Osteocyte (in vitro differentiated cells): Measurements from ENCODE around the gene NECTIN1. TPM values are rescaled to one million over a fixed set of nuclear protein-coding genes. Genes with fewer than 3 reads are reported as not detected.
A peak's percentile ranks its signal among the peaks of the same experiment; 100 is the strongest.

Source experiments
- DNase-seq: peaks from one replicate; pipeline ENCODE4 v3.0.0; 2021; ENCODE audit warnings: mixed read lengths; ENCODE audit not compliant: unreplicated experiment; ENCODE audit errors: extremely low spot score
- H3K27ac Mint-ChIP-seq: one replicate; pipeline ENCODE4 v1.8.0; 2021; ENCODE audit warnings: mild to moderate bottlenecking, mixed read lengths; ENCODE audit not compliant: unreplicated experiment
- H3K27me3 Mint-ChIP-seq: one replicate; pipeline ENCODE4 v1.8.0; 2021; ENCODE audit warnings: mixed read lengths; ENCODE audit not compliant: unreplicated experiment
- H3K36me3 Mint-ChIP-seq: one replicate; pipeline ENCODE4 v1.8.0; 2021; ENCODE audit warnings: mixed read lengths; ENCODE audit not compliant: unreplicated experiment
- H3K4me1 Mint-ChIP-seq: one replicate; pipeline ENCODE4 v1.8.0; 2021; ENCODE audit warnings: mixed read lengths; ENCODE audit not compliant: unreplicated experiment
- H3K4me3 Mint-ChIP-seq: one replicate; pipeline ENCODE4 v1.8.0; 2021; ENCODE audit warnings: mild to moderate bottlenecking, moderate library complexity, mixed read lengths; ENCODE audit not compliant: unreplicated experiment
- H3K9me3 Mint-ChIP-seq: one replicate; pipeline ENCODE4 v1.8.0; 2021; ENCODE audit warnings: mixed read lengths; ENCODE audit not compliant: unreplicated experiment
- total RNA-seq: library from RNA; stranded (reverse); gene quantifications from 2 replicates; pipeline ENCODE4 v1.2.1, GENCODE V29; 2021
- TF ChIP-seq, protein P1 (sequence below): fragments of 200-600 bp; sonication (generic); IDR thresholded peaks from 2 replicates; pipeline ENCODE4 v1.5.0; 2021; ENCODE audit warnings: antibody characterized with exemption, mild to moderate bottlenecking, moderate library complexity

NECTIN1 gene
- total RNA-seq, 1 donor from 2014 or later, result 7.2 TPM

DNA sequence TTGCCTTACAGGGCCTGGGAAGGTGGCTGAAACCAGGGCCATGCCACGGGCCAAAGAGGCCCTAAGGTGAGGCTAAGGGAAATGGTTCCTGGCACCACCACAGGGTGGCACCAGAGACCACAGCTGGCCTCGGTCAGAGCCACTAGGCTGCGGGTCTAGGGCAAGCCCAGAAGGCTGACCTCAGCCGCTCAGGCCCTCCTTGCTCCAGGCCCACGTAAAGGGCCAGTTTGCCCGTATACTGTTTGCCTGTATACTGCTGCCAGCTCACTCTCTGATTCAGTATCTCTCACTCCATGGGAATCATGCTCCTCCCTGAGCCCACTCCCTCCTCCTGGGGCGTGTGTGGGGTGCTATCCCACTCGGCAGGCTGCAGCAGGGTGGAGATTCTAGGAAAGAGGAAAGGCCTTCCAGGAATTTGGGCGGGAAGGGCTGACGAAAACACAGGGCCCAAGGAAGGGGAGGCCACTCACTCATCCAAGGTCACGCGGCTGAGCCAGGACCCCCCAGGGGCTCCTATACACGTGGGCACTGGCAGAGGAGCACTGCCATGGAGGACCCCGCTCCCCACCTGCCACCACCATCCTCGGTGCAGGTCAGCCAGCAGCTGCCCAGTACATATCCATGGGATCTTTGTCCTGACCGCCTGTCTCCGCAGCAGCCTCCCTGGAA, 62.4 kb downstream of the NECTIN1 start:
- TF ChIP-seq, protein P1, sequence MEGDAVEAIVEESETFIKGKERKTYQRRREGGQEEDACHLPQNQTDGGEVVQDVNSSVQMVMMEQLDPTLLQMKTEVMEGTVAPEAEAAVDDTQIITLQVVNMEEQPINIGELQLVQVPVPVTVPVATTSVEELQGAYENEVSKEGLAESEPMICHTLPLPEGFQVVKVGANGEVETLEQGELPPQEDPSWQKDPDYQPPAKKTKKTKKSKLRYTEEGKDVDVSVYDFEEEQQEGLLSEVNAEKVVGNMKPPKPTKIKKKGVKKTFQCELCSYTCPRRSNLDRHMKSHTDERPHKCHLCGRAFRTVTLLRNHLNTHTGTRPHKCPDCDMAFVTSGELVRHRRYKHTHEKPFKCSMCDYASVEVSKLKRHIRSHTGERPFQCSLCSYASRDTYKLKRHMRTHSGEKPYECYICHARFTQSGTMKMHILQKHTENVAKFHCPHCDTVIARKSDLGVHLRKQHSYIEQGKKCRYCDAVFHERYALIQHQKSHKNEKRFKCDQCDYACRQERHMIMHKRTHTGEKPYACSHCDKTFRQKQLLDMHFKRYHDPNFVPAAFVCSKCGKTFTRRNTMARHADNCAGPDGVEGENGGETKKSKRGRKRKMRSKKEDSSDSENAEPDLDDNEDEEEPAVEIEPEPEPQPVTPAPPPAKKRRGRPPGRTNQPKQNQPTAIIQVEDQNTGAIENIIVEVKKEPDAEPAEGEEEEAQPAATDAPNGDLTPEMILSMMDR, result peak; percentile 96
- Mint-ChIP-seq H3K27me3 (no peaks in the 10 kb centered on the region), H3K4me1 (peaks cover 20% of the 10 kb centered on the region), H3K36me3 (no peaks in the 10 kb centered on the region), H3K27ac (no peak overlapping the region), H3K9me3 (no peaks in the 10 kb centered on the region), H3K4me3 (no peak overlapping the region)
- peak; percentile 88 for DNase-seq

- TF ChIP-seq, protein P1, result no peak
- peaks cover 14% of the 10 kb centered on the region for H3K4me1 Mint-ChIP-seq
- no peak for DNase-seq
- no peak overlapping the region for H3K4me3 Mint-ChIP-seq
- H3K9me3 Mint-ChIP-seq, result no peaks in the 10 kb centered on the region
- H3K36me3 Mint-ChIP-seq, result no peaks in the 10 kb centered on the region
- H3K27me3 Mint-ChIP-seq, result no peaks in the 10 kb centered on the region
- H3K27ac Mint-ChIP-seq, result no peak overlapping the region
Observed at GRCh38 chr11:119666061-119666460, 62.9 kb downstream of the NECTIN1 start.

DNA sequence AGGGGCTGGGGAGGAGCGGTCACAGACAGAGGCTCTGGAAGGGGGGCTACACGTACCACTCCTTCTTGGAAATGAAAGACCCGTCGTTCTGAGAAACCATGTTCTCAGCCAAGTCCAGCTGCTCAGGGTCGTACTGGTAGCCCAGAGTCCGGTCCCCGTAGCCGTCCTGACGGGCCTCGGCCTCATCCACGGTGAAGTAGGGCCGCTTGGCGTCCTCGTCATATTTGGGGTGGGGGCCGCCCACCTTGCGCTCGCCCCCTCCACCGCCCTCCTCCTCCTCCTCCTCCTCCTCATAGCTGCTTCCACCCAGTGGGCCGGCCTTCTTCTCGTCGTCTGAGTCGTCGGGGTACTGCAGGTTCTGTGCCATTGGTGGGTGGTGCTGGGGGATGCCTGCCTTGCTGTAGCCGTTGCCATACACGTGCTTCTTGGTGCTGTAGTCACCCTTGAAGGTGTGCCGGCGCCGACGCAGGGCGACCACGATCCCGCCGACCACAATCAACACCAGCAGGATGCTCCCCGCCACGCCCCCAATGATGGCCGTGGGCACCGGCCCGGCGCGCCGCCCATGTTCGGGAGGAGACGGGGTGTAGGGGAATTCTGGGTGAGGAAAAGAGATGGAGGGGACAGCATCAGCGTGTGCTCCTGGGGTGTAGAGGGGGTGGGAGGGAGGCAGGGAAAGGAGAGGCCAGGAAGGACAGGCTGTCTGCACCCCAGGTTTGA, 64.1 kb downstream of the NECTIN1 start:
- H3K27me3 Mint-ChIP-seq, result no peaks in the 10 kb centered on the region
- TF ChIP-seq, protein P1, result no peak
- peaks cover 9% of the 10 kb centered on the region for H3K4me1 Mint-ChIP-seq
- no peaks in the 10 kb centered on the region for H3K36me3 Mint-ChIP-seq
- no peaks in the 10 kb centered on the region for H3K9me3 Mint-ChIP-seq
- no peak overlapping the region for H3K4me3 Mint-ChIP-seq
- H3K27ac Mint-ChIP-seq, result no peak overlapping the region
- DNase-seq, result no peak

- H3K27ac Mint-ChIP-seq, result no peak overlapping the region
- TF ChIP-seq, protein P1, result no peak
- H3K9me3 Mint-ChIP-seq, result no peaks in the 10 kb centered on the region
- no peak overlapping the region for H3K4me3 Mint-ChIP-seq
- H3K36me3 Mint-ChIP-seq, result no peaks in the 10 kb centered on the region
- no peak for DNase-seq
- no peaks in the 10 kb centered on the region for H3K27me3 Mint-ChIP-seq
- peaks cover 9% of the 10 kb centered on the region for H3K4me1 Mint-ChIP-seq
Observed at GRCh38 chr11:119664063-119664572, 64.9 kb downstream of the NECTIN1 start.

DNA sequence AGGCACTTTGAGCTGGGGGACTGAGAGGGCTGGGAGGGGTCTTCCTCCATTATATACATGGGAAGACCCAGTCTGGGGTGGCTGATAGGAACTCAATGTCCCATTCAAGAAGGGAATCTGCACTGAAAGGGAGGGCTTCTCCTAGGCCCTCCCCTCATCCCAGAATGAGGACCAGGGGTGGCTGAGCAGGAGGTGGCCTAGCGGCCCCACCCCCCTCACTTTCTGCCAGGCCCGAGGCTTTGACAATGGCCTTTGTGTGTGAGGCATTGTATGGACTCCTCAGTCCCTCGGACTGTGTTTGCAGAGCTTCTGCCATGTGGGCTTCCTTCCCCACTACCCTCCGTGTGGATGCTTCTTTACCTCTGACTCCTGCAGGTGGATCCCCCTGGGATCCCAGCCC, 65.7 kb downstream of the NECTIN1 start:
- no peak for DNase-seq
- no peaks in the 10 kb centered on the region for H3K27me3 Mint-ChIP-seq
- no peaks in the 10 kb centered on the region for H3K9me3 Mint-ChIP-seq
- H3K4me3 Mint-ChIP-seq, result no peak overlapping the region
- H3K4me1 Mint-ChIP-seq, result peaks cover 9% of the 10 kb centered on the region
- TF ChIP-seq, protein P1, result no peak
- no peaks in the 10 kb centered on the region for H3K36me3 Mint-ChIP-seq
- no peak overlapping the region for H3K27ac Mint-ChIP-seq
